Motor neuron (in vitro differentiated cells): ENCODE data around the gene NCAPD3. TPM values are rescaled to one million over a fixed set of nuclear protein-coding genes. Genes with fewer than 3 reads are reported as not detected.

Experiments
- ATAC-seq, 8 experiments: fragments of 200-7000 bp; cut with Tn5 transposase; replicated peaks in 6 of 8; 2 replicates each; pipeline ENCODE4 v1.8.0; 2021; ENCODE audit warnings: mild to moderate bottlenecking in 8 of 8, moderate library complexity in 8 of 8
- H3K27ac ChIP-seq, 2 donors: fragments of 250-450 bp; sonication (Bioruptor Pico); 2 replicates each; pipeline ENCODE4 v1.9.0; 2021; ENCODE audit warnings: antibody characterized with exemption in 2 of 2, mild to moderate bottlenecking in 2 of 2, moderate library complexity in 1 of 2
- H3K4me1 ChIP-seq, 2 donors: fragments of 250-450 bp; sonication (Bioruptor Pico); replicated peaks in 1 of 2; 2 replicates each; pipeline ENCODE4 v1.6.1; 2021; ENCODE audit warnings: antibody characterized with exemption in 2 of 2, mild to moderate bottlenecking in 2 of 2, moderate library complexity in 1 of 2
- H3K4me3 ChIP-seq, 5 donors: fragments of 250-450 bp; sonication (Bioruptor Pico); 2 replicates each; pipeline ENCODE4 v1.9.0; 2021; ENCODE audit warnings: antibody characterized with exemption in 5 of 5, mild to moderate bottlenecking in 5 of 5, moderate library complexity in 4 of 5
- WGBS, 10 experiments: fragments of 450-650 bp; shearing (Covaris generic); methylation state at CpG; one replicate each; pipeline ENCODE4 v1.0.0; 2022; 5-methylcytosine and 5-hydroxymethylcytosine counted together
- in situ Hi-C, 9 experiments: fragments of 400-800 bp; cut with MboI; loops; one replicate each; pipeline ENCODE4 v1.15.0; 2021; ENCODE audit warnings: low sequenced_read_pairs in 9 of 9, low pct_unique_long_range_greater_than_20kb in 2 of 9; ENCODE audit not compliant: unreplicated experiment in 9 of 9
- total RNA-seq, 8 experiments: library from RNA; unstranded; fragments of 300-600 nt; gene quantifications; 2 replicates each; pipeline versions ENCODE4 v1.2.3 to v1.2.4, GENCODE V29; 2022

The NCAPD3 gene, protein sequence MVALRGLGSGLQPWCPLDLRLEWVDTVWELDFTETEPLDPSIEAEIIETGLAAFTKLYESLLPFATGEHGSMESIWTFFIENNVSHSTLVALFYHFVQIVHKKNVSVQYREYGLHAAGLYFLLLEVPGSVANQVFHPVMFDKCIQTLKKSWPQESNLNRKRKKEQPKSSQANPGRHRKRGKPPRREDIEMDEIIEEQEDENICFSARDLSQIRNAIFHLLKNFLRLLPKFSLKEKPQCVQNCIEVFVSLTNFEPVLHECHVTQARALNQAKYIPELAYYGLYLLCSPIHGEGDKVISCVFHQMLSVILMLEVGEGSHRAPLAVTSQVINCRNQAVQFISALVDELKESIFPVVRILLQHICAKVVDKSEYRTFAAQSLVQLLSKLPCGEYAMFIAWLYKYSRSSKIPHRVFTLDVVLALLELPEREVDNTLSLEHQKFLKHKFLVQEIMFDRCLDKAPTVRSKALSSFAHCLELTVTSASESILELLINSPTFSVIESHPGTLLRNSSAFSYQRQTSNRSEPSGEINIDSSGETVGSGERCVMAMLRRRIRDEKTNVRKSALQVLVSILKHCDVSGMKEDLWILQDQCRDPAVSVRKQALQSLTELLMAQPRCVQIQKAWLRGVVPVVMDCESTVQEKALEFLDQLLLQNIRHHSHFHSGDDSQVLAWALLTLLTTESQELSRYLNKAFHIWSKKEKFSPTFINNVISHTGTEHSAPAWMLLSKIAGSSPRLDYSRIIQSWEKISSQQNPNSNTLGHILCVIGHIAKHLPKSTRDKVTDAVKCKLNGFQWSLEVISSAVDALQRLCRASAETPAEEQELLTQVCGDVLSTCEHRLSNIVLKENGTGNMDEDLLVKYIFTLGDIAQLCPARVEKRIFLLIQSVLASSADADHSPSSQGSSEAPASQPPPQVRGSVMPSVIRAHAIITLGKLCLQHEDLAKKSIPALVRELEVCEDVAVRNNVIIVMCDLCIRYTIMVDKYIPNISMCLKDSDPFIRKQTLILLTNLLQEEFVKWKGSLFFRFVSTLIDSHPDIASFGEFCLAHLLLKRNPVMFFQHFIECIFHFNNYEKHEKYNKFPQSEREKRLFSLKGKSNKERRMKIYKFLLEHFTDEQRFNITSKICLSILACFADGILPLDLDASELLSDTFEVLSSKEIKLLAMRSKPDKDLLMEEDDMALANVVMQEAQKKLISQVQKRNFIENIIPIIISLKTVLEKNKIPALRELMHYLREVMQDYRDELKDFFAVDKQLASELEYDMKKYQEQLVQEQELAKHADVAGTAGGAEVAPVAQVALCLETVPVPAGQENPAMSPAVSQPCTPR (N-terminal part only)
- 10 to 100 TPM in 7 of 8 experiments, 1 to 10 TPM in 1; 6.5 to 54.4 (median 12.1) TPM for total RNA-seq

DNA sequence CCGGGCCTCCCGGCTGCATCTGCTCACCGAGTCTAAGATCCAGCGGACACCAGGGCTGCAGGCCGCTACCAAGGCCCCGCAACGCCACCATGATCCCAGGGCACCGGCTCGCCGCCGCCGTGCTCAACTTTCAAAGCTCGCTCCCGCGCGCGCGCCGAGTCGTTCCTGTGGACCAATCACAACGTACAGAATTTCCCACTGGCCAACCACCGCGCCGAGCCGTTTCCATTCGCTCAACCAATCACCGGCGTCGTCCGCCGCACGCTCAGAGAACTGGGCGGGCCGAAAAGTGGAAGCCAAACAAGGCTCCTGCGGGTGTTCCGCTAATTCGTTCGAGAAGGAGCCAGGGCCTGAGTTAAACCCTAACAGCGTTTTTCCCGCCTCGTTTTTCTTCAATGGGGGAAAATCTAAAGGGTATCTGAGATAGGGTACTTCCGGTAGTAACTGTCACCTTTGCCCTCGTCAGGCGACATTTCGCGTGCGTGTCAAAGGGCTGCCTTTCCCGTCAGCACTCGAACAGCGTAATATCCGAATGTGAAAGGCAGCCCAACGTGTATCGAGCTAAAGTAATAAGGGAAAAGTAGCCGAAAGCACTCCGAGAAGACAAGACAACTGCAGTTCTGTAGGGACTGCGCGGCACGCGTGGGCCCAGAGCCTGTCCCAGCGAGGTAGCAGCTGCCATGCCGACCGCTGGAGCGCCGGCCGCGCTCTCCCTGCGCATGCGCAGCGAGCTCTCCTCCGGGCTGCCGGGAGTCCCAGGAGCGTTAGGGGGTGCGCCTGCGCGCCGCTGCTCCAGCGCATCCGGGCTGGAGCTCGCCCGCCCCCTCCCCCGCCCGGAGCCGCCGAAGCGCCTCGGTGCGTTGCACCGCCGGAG, at the start of gene NCAPD3, which contains the start of gene VPS26B:
NCAPD3 (minus strand) TSS at position 132 of the 874 bp plus-strand sequence; CDS start at position 91, 41 bp downstream.
VPS26B (plus strand) TSS at position 836 of the 874 bp plus-strand sequence. CDS start 452 bp downstream, outside the sequence.
- peaks cover 8 to 12% of the 10 kb centered on the region in 2 donors for H3K4me1 ChIP-seq
- ATAC-seq = peak; percentile 79 to 89 (median 85)
- WGBS, 10 experiments = 0 to 3% (median 1%) methylated on average over 4 to 23 of the region's 89 CpGs; no CpG with 5 or more reads in 4 of the 10 experiments
- peak within 1 kb of the TSS; percentile 80 to 86 for H3K27ac ChIP-seq
- in situ Hi-C loops = no loop called here
- H3K4me3 ChIP-seq = peak within 1 kb of the TSS; percentile 61 to 93 (median 62)

DNA sequence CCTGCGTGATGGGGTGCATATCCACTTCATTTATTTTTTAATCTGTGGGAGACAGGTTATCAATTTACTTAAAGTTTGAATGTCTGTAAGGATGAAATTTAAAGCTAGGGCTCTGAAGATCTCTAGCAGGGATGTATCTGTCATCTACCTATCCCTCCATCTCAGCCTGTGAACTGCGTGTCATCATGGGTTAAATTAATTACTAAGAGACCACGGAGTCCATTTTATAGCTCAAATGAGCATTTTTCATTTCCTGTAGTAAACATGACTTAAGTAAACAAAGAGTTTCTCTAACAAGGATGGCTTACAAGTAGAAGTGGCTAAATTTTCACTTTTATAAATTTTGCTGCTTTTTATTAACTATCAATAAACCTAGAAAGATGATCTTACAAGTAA, 49.5 kb upstream of the NCAPD3 start:
- peaks cover 9% of the 10 kb centered on the region in 2 donors for H3K4me1 ChIP-seq
- no peak overlapping the region for H3K27ac ChIP-seq
- 5 to 50% (median 9%) methylated on average over 1 to 3 of the region's 3 CpGs; no CpG with 5 or more reads in 1 of the 10 experiments for WGBS, 10 experiments
- H3K4me3 ChIP-seq = peak overlapping the region in 1 of 5 donors; percentile 14
- in situ Hi-C loops = no loop called here
- no peak for ATAC-seq

DNA sequence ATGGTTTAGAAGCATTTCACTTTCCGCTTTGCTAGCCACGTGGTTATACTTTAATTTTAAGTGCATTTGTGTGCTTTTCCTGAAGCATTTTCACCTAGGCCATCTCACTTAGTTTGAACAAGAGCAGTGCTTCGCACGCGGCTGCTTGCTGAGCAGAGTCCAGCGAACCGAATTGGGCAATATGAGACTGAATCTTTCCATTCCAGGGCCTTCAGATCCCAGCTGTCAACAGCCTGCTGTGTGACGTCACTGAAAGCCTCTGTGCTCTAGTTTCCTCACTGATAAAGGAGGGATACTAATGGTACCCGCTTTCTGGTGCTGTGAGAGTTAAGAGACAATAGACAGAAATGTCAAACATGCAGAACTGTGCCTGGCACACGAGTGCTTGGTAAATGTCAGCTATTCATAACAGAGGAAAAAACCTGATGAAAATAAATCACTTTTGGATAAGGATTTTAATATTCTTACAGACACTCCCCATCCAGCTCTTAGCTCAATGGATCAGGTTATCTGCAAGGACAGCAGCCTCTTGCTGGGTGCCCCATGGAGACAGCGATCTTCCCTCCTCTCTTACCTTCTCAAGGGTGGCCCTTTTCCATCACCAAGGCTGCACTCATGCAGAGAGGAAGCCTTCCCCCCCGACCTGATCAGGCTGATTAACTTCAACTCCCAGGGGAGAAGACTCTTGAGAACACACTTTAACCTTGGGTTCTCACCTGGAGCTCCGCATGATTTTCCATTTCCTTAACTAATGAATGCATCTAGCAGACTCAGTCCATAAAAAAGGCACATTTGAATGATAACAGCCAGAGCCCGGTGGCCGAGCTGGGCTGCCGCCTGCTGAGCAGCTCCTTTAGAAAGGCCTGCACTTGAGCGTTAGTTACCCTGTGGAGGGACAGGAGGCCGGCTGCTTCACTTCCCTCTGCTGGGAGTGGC, 48.9 kb upstream of the NCAPD3 start:
- peaks cover 9 to 12% of the 10 kb centered on the region in 2 donors for H3K4me1 ChIP-seq
- in situ Hi-C loops = no loop called here
- peak in 4 of 8 experiments; percentile 10 to 33 (median 28) for ATAC-seq
- 0 to 70% (median 36%) methylated on average over 1 to 11 of the region's 18 CpGs for WGBS, 10 experiments
- peak overlapping the region in 1 of 5 donors; percentile 14 for H3K4me3 ChIP-seq
- no peak overlapping the region for H3K27ac ChIP-seq

DNA sequence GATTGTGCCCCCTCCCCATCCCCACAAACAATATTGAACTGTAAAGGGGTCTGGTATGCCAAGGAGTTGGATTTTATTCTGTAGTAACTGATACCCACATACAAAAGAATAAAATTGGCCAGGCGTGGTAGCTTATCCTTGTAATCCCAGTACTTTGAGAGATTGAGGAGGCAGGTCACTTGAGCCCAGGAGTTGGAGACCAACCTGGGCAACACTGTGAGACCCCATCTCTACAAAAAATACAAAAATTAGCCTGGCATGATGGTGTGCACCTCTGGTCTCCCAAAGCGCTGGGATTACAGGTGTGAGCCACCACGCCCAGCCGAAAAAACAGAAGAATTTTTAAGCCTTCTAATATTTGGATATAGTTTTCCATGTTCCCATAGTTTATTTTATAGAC, 48.2 kb upstream of the NCAPD3 start:
- WGBS, 10 experiments = 80 to 100% (median 93%) methylated on average over 1 to 3 of the region's 4 CpGs; no CpG with 5 or more reads in 3 of the 10 experiments
- no peak overlapping the region for H3K27ac ChIP-seq
- in situ Hi-C loops = no loop called here
- H3K4me3 ChIP-seq = no peak overlapping the region
- ATAC-seq = no peak
- H3K4me1 ChIP-seq = peaks cover 9 to 16% of the 10 kb centered on the region in 2 donors

DNA sequence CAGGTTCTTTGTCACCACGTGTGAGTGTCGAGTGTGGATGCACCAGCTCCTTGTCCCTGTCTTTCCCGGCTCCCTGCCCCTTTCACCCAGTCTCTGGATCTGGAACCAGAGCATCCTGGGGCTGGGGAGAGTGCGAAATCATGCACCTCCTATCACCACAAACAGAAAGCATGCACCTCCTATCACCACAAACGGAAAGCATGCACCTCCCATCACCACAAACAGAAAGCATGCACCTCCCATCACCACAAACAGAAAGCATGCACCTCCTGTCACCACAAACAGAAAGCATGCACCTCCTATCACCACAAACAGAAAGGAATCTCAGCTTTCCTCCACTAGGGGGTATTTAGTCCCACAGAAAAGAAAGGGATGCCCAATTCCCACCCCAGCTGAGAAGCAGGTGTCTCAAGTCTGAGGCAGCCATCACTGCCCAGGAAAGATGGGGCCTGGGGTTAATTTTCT, 46.5 kb upstream of the NCAPD3 start:
- WGBS, 10 experiments = 33 to 80% (median 60%) methylated on average over 1 to 3 of the region's 5 CpGs; no CpG with 5 or more reads in 5 of the 10 experiments
- in situ Hi-C loops = no loop called here
- Histone ChIP-seq H3K27ac (no peak overlapping the region), H3K4me1 (peaks cover 6 to 16% of the 10 kb centered on the region in 2 donors), H3K4me3 (no peak overlapping the region)
- ATAC-seq = peak in 1 of 8 experiments; percentile 15

DNA sequence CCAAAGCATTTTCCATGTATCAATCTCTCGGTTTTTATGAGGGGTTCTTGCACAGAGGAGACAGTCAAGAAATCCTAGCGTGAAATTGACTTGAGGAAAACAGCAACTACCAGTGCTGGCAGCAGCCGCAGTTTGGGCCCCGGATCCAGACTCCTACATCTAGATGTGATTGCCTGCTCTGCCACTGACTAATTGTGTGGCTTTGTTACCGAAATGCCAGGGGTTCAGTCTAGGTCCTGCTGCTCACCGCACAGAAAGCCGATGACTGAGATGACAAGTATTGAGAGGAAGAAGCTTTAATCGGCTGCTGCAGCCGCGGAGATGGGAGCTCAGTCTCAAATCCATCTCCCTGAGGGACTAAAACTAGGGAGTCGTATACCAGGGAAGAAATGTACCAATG, 44.2 kb upstream of the NCAPD3 start:
- Histone ChIP-seq H3K4me1 (peaks cover 6 to 11% of the 10 kb centered on the region in 2 donors), H3K27ac (no peak overlapping the region), H3K4me3 (no peak overlapping the region)
- in situ Hi-C loops = no loop called here
- ATAC-seq = no peak
- 80 to 98% (median 89%) methylated on average over 5 to 11 of the region's 11 CpGs; no CpG with 5 or more reads in 2 of the 10 experiments for whole genome bisulfite sequencing, 10 experiments

DNA sequence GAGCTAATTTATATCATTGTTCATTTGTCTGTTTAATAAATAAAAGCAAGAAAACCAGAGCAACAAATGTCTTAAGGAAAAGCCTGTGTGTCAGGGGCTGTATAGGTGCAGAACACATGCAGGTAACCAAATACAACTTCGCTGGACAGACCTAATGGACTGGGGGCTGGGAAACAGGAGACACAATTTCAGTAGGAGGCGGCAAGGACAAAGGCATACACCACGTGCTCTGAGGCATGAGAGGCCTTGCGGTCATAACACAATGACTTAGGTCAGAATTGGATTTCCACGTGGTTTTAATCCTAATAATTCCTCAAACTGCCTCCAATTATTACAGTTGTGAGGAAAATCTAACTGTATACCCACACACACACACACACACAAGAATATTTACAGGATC, 43.7 kb upstream of the NCAPD3 start:
- no peak overlapping the region for H3K4me3 ChIP-seq
- peaks cover 1 to 6% of the 10 kb centered on the region in 2 donors for H3K4me1 ChIP-seq
- ATAC-seq = no peak
- in situ Hi-C loops = no loop called here
- 0 to 100% (median 61%) methylated on average over 1 to 5 of the region's 5 CpGs; no CpG with 5 or more reads in 1 of the 10 experiments for WGBS, 10 experiments
- H3K27ac ChIP-seq = no peak overlapping the region

DNA sequence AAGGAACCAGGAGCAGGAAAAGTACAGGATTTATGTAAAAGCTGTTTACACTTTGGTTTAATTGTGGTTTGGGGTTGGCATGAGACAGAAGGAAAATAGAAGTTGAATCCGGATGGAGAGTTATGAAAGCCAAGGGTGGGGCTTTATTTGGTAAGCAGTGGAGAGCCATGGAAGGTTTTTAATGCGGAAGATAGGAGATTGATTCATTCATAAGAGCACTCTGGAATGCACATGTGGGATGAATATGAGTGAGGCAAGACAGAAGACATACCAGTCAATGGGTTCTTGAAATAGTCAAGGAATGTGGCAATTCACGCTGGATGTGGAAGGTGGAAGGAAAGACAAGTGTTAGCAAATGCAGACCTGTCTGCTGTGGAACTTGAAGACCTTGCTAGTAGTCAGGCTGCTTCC, 43.1 kb upstream of the NCAPD3 start:
- Histone ChIP-seq H3K4me1 (peaks cover 0 to 6% of the 10 kb centered on the region in 2 donors), H3K4me3 (no peak overlapping the region), H3K27ac (no peak overlapping the region)
- 0 to 100% (median 68%) methylated on average over 1 to 3 of the region's 3 CpGs for WGBS, 10 experiments
- ATAC-seq = peak in 3 of 8 experiments; percentile 87 to 96 (median 96)
- in situ Hi-C loops = no loop called here

DNA sequence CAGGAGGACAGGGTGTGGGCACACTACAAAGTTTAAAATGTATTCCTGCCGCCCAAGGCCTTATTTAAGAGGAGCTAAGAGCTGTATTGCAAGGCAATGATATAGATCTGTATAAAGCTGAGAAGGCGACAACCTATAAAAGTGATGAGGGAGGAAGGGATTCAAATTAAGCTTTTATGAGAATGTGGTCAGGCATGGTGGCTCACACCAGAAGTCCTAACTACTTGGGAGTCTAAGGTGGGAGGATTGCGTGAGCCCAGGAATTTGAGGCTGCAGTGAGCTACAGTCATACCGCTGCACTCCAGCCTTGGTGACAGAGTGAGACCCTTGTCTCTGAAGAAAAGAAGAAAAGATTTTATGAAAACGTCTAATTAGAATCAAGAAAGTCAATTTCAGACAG, 42.7 kb upstream of the NCAPD3 start:
- H3K4me1 ChIP-seq = peaks cover 0 to 6% of the 10 kb centered on the region in 2 donors
- in situ Hi-C loops = no loop called here
- no peak overlapping the region for H3K27ac ChIP-seq
- H3K4me3 ChIP-seq = no peak overlapping the region
- peak in 3 of 8 experiments; percentile 17 to 30 (median 21) for ATAC-seq
- 11 to 98% (median 92%) methylated on average over 1 to 5 of the region's 5 CpGs for WGBS, 10 experiments

DNA sequence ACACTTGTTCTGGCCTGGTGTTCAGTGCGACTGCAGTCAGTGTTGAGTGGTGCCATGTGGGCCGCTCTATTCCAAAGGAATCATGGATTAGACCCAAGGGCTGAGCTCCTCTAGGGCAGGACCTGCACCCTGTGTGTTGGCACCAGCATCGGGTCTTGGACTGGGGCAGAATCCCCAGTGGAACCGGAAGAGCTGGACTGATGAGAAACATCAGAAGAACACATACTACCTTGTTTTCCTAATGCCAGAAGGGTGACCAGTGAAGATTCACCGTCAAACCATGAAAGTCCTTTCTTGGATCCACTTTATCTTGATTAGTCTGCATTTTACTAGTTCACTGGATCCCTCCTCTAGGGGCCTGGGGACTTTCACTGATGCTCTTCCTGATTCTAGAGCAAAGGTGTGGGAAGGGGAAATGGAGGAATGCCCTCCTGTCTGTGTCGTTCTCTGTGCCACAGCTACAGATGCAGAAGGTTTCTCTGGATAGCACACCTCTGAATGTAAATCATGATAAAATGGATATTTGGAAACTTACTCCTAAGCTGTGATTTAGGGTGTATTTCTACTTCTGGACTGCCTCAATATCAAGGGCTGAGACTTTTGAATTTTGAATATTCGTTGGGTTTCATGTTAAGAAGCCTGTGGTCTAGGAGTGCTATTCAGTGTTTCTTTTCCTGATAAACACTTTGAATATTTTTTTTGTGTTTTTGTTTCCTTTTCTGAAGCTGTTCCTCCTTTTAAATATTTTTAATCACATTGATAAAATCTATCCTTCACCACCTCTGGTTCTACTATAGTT, 41.4 kb upstream of the NCAPD3 start:
- Histone ChIP-seq H3K4me3 (no peak overlapping the region), H3K4me1 (peaks cover 0 to 6% of the 10 kb centered on the region in 2 donors), H3K27ac (no peak overlapping the region)
- 30 to 100% (median 91%) methylated on average over 1 to 7 of the region's 7 CpGs for WGBS, 10 experiments
- ATAC-seq = peak in 3 of 8 experiments; percentile 10 to 52 (median 51)
- in situ Hi-C loops = no loop called here
